ENCODE results near the gene LAMC3.

The LAMC3 gene

DNA sequence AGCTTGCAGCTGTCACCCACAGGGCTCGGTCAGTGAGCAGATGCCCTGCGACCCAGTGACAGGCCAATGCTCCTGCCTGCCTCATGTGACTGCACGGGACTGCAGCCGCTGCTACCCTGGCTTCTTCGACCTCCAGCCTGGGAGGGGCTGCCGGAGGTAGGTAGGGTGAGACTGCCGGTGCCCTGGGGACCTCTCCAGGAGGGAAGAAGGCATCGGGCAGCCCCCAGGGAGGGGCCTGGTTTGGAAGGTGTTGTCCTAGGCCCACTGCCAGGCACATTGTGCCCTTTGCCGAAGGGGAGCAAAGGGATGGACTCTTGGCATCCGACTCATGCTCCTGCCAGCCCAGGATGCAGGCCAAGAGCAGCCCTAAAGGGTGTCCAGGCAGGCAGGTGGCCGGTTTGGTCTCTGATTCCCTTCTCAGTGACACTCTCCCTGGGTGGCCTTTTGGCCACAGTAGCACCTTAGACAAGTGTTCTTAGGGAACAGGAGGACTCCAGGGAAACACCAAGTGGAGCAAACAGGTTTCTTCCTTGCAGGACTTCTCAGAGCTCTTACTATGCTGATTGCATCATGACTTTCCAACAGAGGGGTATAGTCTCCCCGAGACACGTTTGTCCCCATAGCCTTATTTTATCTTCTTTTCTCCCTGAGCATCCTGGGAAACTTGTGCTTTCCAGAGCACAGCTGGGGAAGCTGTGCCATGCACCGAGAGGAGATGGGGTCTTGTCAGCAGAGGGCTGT lies 59.3 kb downstream of the LAMC3 start:
- TF ChIP-seq ZFP3 (CRISPR knock-in tag; IDR thresholded peaks at IDR 0.05) (no peak), ZNF70 (CRISPR knock-in tag; IDR thresholded peaks at IDR 0.05) (no peak), TCF4 (CRISPR knock-in tag; IDR thresholded peaks at IDR 0.05; ENCODE audit: borderline replicate concordance) (no peak), ARNTL (CRISPR knock-in tag; IDR thresholded peaks at IDR 0.05; ENCODE audit: borderline replicate concordance, low read depth) (no peak), BACH2 (CRISPR knock-in tag; IDR thresholded peaks at IDR 0.05; ENCODE audit: borderline replicate concordance) (no peak), ISL1 (CRISPR knock-in tag; IDR thresholded peaks at IDR 0.05) (no peak), GLIS3 (CRISPR knock-in tag; IDR thresholded peaks at IDR 0.05) (no peak), ESRRG (CRISPR knock-in tag; IDR thresholded peaks at IDR 0.05) (no peak), ZFP30 (CRISPR knock-in tag; IDR thresholded peaks at IDR 0.05) (no peak), OSR1 (CRISPR knock-in tag; IDR thresholded peaks at IDR 0.05) (no peak), CSDC2 (CRISPR knock-in tag; IDR thresholded peaks at IDR 0.05) (no peak), SNAI2 (CRISPR knock-in tag; IDR thresholded peaks at IDR 0.05) (no peak), RARB (CRISPR knock-in tag; IDR thresholded peaks at IDR 0.05) (no peak)
- TF ChIP-seq, protein P1, sequence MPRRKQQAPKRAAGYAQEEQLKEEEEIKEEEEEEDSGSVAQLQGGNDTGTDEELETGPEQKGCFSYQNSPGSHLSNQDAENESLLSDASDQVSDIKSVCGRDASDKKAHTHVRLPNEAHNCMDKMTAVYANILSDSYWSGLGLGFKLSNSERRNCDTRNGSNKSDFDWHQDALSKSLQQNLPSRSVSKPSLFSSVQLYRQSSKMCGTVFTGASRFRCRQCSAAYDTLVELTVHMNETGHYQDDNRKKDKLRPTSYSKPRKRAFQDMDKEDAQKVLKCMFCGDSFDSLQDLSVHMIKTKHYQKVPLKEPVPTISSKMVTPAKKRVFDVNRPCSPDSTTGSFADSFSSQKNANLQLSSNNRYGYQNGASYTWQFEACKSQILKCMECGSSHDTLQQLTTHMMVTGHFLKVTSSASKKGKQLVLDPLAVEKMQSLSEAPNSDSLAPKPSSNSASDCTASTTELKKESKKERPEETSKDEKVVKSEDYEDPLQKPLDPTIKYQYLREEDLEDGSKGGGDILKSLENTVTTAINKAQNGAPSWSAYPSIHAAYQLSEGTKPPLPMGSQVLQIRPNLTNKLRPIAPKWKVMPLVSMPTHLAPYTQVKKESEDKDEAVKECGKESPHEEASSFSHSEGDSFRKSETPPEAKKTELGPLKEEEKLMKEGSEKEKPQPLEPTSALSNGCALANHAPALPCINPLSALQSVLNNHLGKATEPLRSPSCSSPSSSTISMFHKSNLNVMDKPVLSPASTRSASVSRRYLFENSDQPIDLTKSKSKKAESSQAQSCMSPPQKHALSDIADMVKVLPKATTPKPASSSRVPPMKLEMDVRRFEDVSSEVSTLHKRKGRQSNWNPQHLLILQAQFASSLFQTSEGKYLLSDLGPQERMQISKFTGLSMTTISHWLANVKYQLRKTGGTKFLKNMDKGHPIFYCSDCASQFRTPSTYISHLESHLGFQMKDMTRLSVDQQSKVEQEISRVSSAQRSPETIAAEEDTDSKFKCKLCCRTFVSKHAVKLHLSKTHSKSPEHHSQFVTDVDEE (CRISPR knock-in tag; IDR thresholded peaks at IDR 0.05): no peak
- TF ChIP-seq, protein P2, sequence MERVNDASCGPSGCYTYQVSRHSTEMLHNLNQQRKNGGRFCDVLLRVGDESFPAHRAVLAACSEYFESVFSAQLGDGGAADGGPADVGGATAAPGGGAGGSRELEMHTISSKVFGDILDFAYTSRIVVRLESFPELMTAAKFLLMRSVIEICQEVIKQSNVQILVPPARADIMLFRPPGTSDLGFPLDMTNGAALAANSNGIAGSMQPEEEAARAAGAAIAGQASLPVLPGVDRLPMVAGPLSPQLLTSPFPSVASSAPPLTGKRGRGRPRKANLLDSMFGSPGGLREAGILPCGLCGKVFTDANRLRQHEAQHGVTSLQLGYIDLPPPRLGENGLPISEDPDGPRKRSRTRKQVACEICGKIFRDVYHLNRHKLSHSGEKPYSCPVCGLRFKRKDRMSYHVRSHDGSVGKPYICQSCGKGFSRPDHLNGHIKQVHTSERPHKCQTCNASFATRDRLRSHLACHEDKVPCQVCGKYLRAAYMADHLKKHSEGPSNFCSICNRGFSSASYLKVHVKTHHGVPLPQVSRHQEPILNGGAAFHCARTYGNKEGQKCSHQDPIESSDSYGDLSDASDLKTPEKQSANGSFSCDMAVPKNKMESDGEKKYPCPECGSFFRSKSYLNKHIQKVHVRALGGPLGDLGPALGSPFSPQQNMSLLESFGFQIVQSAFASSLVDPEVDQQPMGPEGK (CRISPR knock-in tag; IDR thresholded peaks at IDR 0.05; ENCODE audit: borderline replicate concordance): no peak
- TF ChIP-seq, protein P3, sequence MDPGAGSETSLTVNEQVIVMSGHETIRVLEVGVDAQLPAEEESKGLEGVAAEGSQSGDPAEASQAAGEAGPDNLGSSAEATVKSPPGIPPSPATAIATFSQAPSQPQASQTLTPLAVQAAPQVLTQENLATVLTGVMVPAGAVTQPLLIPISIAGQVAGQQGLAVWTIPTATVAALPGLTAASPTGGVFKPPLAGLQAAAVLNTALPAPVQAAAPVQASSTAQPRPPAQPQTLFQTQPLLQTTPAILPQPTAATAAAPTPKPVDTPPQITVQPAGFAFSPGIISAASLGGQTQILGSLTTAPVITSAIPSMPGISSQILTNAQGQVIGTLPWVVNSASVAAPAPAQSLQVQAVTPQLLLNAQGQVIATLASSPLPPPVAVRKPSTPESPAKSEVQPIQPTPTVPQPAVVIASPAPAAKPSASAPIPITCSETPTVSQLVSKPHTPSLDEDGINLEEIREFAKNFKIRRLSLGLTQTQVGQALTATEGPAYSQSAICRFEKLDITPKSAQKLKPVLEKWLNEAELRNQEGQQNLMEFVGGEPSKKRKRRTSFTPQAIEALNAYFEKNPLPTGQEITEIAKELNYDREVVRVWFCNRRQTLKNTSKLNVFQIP (CRISPR knock-in tag; IDR thresholded peaks at IDR 0.05; ENCODE audit: borderline replicate concordance, low read depth): no peak
- no peak for ATAC-seq

DNA sequence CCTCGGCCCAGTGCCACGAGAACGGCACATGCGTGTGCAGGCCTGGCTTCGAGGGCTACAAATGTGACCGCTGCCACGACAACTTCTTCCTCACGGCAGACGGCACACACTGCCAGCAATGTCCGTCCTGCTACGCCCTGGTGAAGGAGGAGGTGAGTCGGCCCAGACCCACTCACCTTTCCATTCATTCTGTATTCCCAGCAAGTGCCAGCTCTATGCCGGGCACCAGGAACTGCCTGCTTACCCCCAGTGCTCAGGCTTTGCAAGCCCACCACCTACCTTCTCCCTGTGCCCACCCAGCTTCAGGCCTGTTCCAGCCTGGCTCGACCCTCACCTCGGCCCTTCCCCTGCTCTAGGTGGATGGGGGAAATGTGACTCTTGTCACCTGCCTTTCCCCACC lies 60.7 kb downstream of the LAMC3 start:
- no peak for ATAC-seq
- TF ChIP-seq, protein P4, sequence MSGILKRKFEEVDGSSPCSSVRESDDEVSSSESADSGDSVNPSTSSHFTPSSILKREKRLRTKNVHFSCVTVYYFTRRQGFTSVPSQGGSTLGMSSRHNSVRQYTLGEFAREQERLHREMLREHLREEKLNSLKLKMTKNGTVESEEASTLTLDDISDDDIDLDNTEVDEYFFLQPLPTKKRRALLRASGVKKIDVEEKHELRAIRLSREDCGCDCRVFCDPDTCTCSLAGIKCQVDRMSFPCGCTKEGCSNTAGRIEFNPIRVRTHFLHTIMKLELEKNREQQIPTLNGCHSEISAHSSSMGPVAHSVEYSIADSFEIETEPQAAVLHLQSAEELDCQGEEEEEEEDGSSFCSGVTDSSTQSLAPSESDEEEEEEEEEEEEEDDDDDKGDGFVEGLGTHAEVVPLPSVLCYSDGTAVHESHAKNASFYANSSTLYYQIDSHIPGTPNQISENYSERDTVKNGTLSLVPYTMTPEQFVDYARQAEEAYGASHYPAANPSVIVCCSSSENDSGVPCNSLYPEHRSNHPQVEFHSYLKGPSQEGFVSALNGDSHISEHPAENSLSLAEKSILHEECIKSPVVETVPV (CRISPR knock-in tag; IDR thresholded peaks at IDR 0.05): no peak
- TF ChIP-seq ZNF8 (CRISPR knock-in tag; IDR thresholded peaks at IDR 0.05) (no peak), ZNF70 (CRISPR knock-in tag; IDR thresholded peaks at IDR 0.05) (no peak), ESRRG (CRISPR knock-in tag; IDR thresholded peaks at IDR 0.05) (no peak), ZNF565 (CRISPR knock-in tag; conservative IDR thresholded peaks at IDR 0.05; ENCODE audit: low read depth) (no peak)
- TF ChIP-seq, protein P3 (CRISPR knock-in tag; IDR thresholded peaks at IDR 0.05; ENCODE audit: borderline replicate concordance, low read depth): no peak

DNA sequence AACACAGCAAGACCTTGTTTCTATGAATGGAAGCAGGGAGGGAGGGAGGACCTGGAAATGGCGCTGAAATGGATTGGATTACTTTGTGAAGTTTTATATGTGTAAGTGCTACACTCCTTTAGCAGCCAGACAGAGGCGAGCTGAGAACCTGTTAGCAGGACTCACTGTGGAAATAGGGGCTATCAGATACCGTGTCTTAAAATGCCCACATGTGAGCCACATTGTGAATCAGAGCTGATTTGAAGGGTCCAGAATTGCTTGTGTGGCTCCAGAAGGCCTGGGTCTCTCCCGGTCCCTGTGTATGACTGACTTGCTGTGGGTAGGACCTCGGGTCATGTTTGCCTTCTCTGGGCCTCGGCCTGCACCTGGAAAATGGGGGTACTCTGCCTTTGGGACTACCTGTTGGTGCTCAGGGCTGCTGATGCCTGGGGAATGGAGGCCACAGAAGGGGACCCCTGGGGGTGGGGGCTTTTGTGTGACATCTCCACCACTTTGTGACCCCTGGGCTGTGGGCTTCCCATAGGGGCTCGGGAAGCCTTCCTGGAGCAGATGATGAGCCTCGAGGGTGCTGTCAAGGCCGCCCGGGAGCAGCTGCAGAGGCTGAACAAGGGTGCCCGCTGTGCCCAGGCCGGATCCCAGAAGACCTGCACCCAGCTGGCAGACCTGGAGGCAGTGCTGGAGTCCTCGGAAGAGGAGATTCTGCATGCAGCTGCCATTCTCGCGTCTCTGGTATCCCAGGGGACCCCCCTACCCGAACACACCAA lies 63.3 kb downstream of the LAMC3 start:
- ATAC-seq: no peak
- TF ChIP-seq TCF4 (CRISPR knock-in tag; IDR thresholded peaks at IDR 0.05; ENCODE audit: borderline replicate concordance) (no peak), TOX (CRISPR knock-in tag; IDR thresholded peaks at IDR 0.05; ENCODE audit: borderline replicate concordance) (no peak), ESRRG (CRISPR knock-in tag; IDR thresholded peaks at IDR 0.05) (no peak), ARNTL (CRISPR knock-in tag; IDR thresholded peaks at IDR 0.05; ENCODE audit: borderline replicate concordance, low read depth) (no peak), BACH2 (CRISPR knock-in tag; IDR thresholded peaks at IDR 0.05; ENCODE audit: borderline replicate concordance) (no peak), ZNF70 (CRISPR knock-in tag; IDR thresholded peaks at IDR 0.05) (no peak), OSR1 (CRISPR knock-in tag; IDR thresholded peaks at IDR 0.05) (no peak), PPARA (CRISPR knock-in tag; IDR thresholded peaks at IDR 0.05; ENCODE audit: borderline replicate concordance) (no peak), ZNF565 (CRISPR knock-in tag; conservative IDR thresholded peaks at IDR 0.05; ENCODE audit: low read depth) (no peak), CSDC2 (CRISPR knock-in tag; IDR thresholded peaks at IDR 0.05) (no peak), ZFP30 (CRISPR knock-in tag; IDR thresholded peaks at IDR 0.05) (no peak)
- TF ChIP-seq, protein P3 (CRISPR knock-in tag; IDR thresholded peaks at IDR 0.05; ENCODE audit: borderline replicate concordance, low read depth): no peak
- TF ChIP-seq, protein P5, sequence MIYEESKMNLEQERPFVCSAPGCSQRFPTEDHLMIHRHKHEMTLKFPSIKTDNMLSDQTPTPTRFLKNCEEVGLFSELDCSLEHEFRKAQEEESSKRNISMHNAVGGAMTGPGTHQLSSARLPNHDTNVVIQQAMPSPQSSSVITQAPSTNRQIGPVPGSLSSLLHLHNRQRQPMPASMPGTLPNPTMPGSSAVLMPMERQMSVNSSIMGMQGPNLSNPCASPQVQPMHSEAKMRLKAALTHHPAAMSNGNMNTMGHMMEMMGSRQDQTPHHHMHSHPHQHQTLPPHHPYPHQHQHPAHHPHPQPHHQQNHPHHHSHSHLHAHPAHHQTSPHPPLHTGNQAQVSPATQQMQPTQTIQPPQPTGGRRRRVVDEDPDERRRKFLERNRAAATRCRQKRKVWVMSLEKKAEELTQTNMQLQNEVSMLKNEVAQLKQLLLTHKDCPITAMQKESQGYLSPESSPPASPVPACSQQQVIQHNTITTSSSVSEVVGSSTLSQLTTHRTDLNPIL (CRISPR knock-in tag; IDR thresholded peaks at IDR 0.05; ENCODE audit: low read depth): no peak
